Measurements from ENCODE around the gene CNNM2. TPM values are rescaled to one million over a fixed set of nuclear protein-coding genes. Genes with fewer than 3 reads are reported as not detected.

Gene CNNM2
- total and polyA plus RNA-seq, 11 donors, result 1.3 to 6.3 (median 3.4) TPM

DNA sequence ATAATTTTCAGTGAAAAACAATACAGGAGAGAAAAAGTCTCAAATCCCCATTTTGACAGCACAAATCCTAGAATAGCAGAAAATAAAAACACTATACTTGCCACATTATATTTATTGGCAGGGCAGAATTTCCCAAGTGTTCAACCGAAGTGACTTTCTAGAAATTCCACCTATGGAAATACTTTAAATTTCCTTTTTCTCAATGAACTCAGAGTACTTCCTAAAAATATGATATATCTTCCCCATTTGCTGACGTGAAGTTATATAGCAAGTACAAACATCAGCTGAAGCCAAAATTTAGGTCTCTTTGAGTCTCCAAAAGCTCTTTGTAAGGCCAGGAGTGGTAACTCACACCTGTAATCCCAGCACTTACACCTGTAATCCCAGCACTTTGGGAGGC lies 191.7 kb downstream of the CNNM2 start:
- no peaks in the 10 kb centered on the region for H3K9me3 ChIP-seq
- H3K36me3 ChIP-seq, result peaks cover 0 to 32% (median 8%) of the 10 kb centered on the region in 9 donors
- intact Hi-C loops (cut with DNase I), result loop anchor here in 6 of 10 donors (5.0 to 10.0 kb wide), 5 partner anchors 42 to 135 kb away; partner anchors contain the start of genes RPEL1 (in 5 of the 6) and NT5C2 (in 1 of the 6)
- H3K4me3 ChIP-seq, result no peak overlapping the region
- H3K4me1 ChIP-seq, result peaks cover 8 to 52% (median 30%) of the 10 kb centered on the region in 12 donors
- DNase-seq, result no peak
- TF ChIP-seq, protein P1, sequence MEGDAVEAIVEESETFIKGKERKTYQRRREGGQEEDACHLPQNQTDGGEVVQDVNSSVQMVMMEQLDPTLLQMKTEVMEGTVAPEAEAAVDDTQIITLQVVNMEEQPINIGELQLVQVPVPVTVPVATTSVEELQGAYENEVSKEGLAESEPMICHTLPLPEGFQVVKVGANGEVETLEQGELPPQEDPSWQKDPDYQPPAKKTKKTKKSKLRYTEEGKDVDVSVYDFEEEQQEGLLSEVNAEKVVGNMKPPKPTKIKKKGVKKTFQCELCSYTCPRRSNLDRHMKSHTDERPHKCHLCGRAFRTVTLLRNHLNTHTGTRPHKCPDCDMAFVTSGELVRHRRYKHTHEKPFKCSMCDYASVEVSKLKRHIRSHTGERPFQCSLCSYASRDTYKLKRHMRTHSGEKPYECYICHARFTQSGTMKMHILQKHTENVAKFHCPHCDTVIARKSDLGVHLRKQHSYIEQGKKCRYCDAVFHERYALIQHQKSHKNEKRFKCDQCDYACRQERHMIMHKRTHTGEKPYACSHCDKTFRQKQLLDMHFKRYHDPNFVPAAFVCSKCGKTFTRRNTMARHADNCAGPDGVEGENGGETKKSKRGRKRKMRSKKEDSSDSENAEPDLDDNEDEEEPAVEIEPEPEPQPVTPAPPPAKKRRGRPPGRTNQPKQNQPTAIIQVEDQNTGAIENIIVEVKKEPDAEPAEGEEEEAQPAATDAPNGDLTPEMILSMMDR (IDR thresholded peaks at IDR 0.05), result no peak
- no peak for TF ChIP-seq POLR2A (IDR thresholded peaks at IDR 0.05)
- no peaks in the 10 kb centered on the region for H3K27me3 ChIP-seq
- WGBS, 4 donors, result 87 to 94% (median 92%) methylated on average over 2 of the region's 2 CpGs
- no peak for ATAC-seq
- H3K27ac ChIP-seq, result peak overlapping the region in 4 of 12 donors; percentile 17 to 83 (median 73)

DNA sequence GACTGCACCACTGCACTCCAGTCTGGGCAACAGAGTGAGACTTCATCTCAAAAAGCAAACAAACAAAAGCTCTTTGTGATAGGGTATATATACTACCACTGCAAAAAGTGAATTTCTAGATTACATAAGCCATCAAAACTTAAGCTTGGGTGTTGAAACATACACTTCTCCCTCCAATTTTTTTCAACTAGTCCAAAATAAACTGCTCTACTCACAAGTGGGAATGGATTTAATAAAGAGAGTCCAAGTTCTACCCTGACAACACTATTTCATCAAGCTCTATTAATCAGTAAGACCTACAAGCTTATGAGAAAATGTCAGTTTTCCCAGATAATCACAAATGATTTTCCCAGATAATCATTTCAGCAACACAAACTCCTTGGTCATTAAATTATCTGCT lies 192.3 kb downstream of the CNNM2 start:
- no peak for ATAC-seq
- no peaks in the 10 kb centered on the region for H3K27me3 ChIP-seq
- intact Hi-C loops (cut with DNase I), result loop anchor here in 2 of 10 donors (5.0 kb wide), 2 partner anchors 42 to 82 kb away; partner anchors contain the start of gene NT5C2 (in 1 of the 2)
- peak overlapping the region in 11 of 12 donors; percentile 17 to 83 (median 65) for H3K27ac ChIP-seq
- DNase-seq, result no peak
- H3K4me1 ChIP-seq, result peaks cover 8 to 58% (median 30%) of the 10 kb centered on the region in 12 donors
- H3K4me3 ChIP-seq, result no peak overlapping the region
- H3K36me3 ChIP-seq, result peaks cover 0 to 30% (median 5%) of the 10 kb centered on the region in 9 donors
- TF ChIP-seq, protein P1 (IDR thresholded peaks at IDR 0.05), result no peak
- no peak for TF ChIP-seq POLR2A (IDR thresholded peaks at IDR 0.05)
- H3K9me3 ChIP-seq, result no peaks in the 10 kb centered on the region

DNA sequence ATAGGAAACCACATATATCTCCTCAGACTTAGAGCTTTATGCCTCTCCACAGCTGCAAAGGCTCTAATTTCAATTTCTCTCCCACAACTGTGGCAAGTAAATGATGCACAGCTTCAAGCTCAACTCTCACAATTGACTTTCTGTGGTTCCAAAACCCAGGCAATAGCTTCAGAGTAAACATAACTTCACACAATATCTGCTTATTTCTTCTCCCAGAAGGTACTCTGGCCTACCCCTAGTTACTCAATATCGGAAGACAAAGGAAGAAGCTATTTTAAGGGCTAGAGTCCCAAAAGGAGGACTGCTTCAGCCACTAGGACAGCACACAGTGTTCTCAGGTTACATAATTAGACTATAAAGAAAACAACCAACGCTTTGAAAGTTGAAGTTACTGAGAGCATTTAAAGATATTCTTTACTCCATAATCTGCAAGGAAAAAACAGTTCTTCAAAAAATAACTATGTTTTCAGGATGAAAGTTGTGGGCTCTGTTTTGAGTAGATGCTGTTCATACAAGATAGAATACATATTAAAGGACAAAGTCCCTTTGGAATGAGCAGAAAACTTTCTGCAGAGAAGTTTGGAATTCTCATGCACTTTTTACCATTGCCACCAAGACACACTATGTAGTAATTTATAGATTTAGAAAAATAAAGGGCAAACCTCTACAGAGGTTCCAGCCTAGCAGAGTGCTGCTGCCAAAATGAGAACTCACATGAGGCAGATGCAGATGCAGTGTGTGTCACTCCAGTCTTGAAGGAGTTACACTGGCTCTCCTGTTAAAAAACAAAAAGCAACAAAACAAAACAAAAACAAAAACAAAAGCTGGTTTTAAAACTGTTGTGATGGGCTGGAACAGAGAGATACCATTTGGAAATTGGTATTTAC lies 193.2 kb downstream of the CNNM2 start:
- Histone ChIP-seq H3K36me3 (peaks cover 0 to 22% (median 1%) of the 10 kb centered on the region in 9 donors), H3K27ac (peak overlapping the region; percentile 17 to 83 (median 60)), H3K4me1 (peaks cover 8 to 61% (median 34%) of the 10 kb centered on the region in 12 donors), H3K4me3 (peak overlapping the region in 4 of 12 donors; percentile 6 to 27 (median 9)), H3K9me3 (no peaks in the 10 kb centered on the region), H3K27me3 (no peaks in the 10 kb centered on the region)
- intact Hi-C loops (cut with DNase I), result loop anchor here in 2 of 10 donors (5.0 kb wide), 2 partner anchors 41 to 81 kb away; partner anchors contain the start of gene NT5C2 (in 1 of the 2)
- no peak for TF ChIP-seq POLR2A (IDR thresholded peaks at IDR 0.05)
- TF ChIP-seq, protein P1 (IDR thresholded peaks at IDR 0.05), result peak in 1 of 12 donors; percentile 16
- DNase-seq, result no peak
- peak; percentile 85 to 94 (median 86) for ATAC-seq
- 1 to 14% (median 4%) methylated on average over 2 of the region's 2 CpGs for WGBS, 4 donors

Data from heart left ventricle (tissue), 16 donors.